SK-N-SH (cell line): Measurements from ENCODE around the gene USP13. TPM values are rescaled to one million over a fixed set of nuclear protein-coding genes. Genes with fewer than 3 reads are reported as not detected.

Source experiments
- CTCF ChIA-PET: fragments of 300-600, 350-600 bp; formaldehyde crosslinking; extraction: SDS; loops from one replicate; lab custom pipeline; 2021; lab: Yijun Ruan, JAX
- POLR2A ChIA-PET: fragments of 350-600 bp; sonication (Branson Sonifier 250); formaldehyde crosslinking; extraction: SDS; loops from one replicate; lab custom pipeline; 2020; ENCODE audit warnings: antibody characterized with exemption, inconsistent platforms; lab: Yijun Ruan, JAX
- DNase-seq: peaks from one replicate; pipeline ENCODE4 v3.0.0; 2012
- H2AFZ ChIP-seq: fragments of 200-600 bp; sonication (generic); 2 replicates; pipeline ENCODE4 v1.8.1; 2016; ENCODE audit warnings: antibody characterized with exemption, mild to moderate bottlenecking, low read depth
- H3F3A ChIP-seq: fragments of 200-600 bp; sonication (generic); replicated peaks from 2 replicates; pipeline ENCODE3; 2016; ENCODE audit warnings: antibody characterized with exemption, mild to moderate bottlenecking; ENCODE audit not compliant: insufficient read depth
- H3K27ac ChIP-seq, 2 experiments: fragments of 200-500 bp in 1 of 2; fragments of 200-600 bp in 1 of 2; sonication (Bioruptor generic) in 1 of 2; sonication (generic), shearing (Covaris generic) in 1 of 2; 2 replicates each; pipeline versions ENCODE4 v1.5.1 to v1.6.1; 2014 to 2016; ENCODE audit warnings: low read depth in 2 of 2, inconsistent platforms in 1 of 2, low read length in 1 of 2, mild to moderate bottlenecking in 1 of 2, mixed read lengths in 1 of 2
- H3K27me3 ChIP-seq: fragments of 200-600 bp; sonication (generic), shearing (Covaris generic); 2 replicates; pipeline ENCODE4 v1.6.1; 2016; ENCODE audit warnings: mixed run types; ENCODE audit not compliant: insufficient read depth
- H3K36me3 ChIP-seq, 2 experiments: fragments of 200-500 bp in 1 of 2; fragments of 200-600 bp in 1 of 2; sonication (Bioruptor generic) in 1 of 2; sonication (generic) in 1 of 2; replicated peaks in 1 of 2; 2 replicates each; pipeline versions ENCODE3 to v1.5.1; 2014 to 2016; ENCODE audit warnings: low read length in 1 of 2, mild to moderate bottlenecking in 1 of 2; ENCODE audit not compliant: insufficient read depth in 2 of 2, control insufficient read depth in 1 of 2
- H3K4me1 ChIP-seq, 2 experiments: fragments of 200-500 bp in 1 of 2; fragments of 200-600 bp in 1 of 2; sonication (Bioruptor generic) in 1 of 2; sonication (generic), shearing (Covaris generic) in 1 of 2; 2 replicates each; pipeline versions ENCODE4 v1.5.1 to v1.6.1; 2014 to 2016; ENCODE audit warnings: low read depth in 1 of 2, low read length in 1 of 2, mixed run types in 1 of 2; ENCODE audit not compliant: insufficient read depth in 2 of 2, control insufficient read depth in 1 of 2
- H3K4me2 ChIP-seq: fragments of 200-600 bp; sonication (generic), shearing (Covaris generic); 2 replicates; pipeline ENCODE4 v1.6.1; 2017; ENCODE audit warnings: mixed run types
- H3K4me3 ChIP-seq, 2 experiments: fragments of 200-500 bp in 1 of 2; fragments of 200-600 bp in 1 of 2; sonication (Bioruptor generic) in 1 of 2; sonication (generic), shearing (Covaris generic) in 1 of 2; 2 replicates each; pipeline versions ENCODE4 v1.5.1 to v1.8.1; 2014 to 2016; ENCODE audit warnings: low read depth in 2 of 2, inconsistent platforms in 1 of 2, low read length in 1 of 2, mild to moderate bottlenecking in 1 of 2, mixed read lengths in 1 of 2, moderate library complexity in 1 of 2
- H3K79me2 ChIP-seq: fragments of 200-600 bp; sonication (generic); 2 replicates; pipeline ENCODE4 v1.8.1; 2017; ENCODE audit warnings: mild to moderate bottlenecking; ENCODE audit not compliant: insufficient read depth
- H3K9ac ChIP-seq: fragments of 200-600 bp; sonication (generic); 2 replicates; pipeline ENCODE4 v1.6.1; 2017; ENCODE audit warnings: mixed run types
- H3K9me2 ChIP-seq: fragments of 200-600 bp; sonication (generic); 2 replicates; pipeline ENCODE4 v1.6.1; 2017; ENCODE audit warnings: mixed run types
- H3K9me3 ChIP-seq: fragments of 200-600 bp; sonication (generic); 2 replicates; pipeline ENCODE4 v1.6.1; 2017; ENCODE audit warnings: mixed run types, mild to moderate bottlenecking, moderate library complexity
- H4K20me1 ChIP-seq: fragments of 200-600 bp; sonication (generic); 2 replicates; pipeline ENCODE4 v1.6.1; 2017; ENCODE audit warnings: mild to moderate bottlenecking, mixed run types; ENCODE audit not compliant: insufficient read depth
- CTCF ChIP-seq: fragments of 200-600 bp; sonication (generic); IDR thresholded peaks from 2 replicates; pipeline ENCODE4 v1.6.1; 2017; ENCODE audit warnings: antibody characterized with exemption, mild to moderate bottlenecking, moderate library complexity
- ELF1 ChIP-seq: IDR thresholded peaks from 2 replicates; pipeline ENCODE4 v1.4.0; 2012
- EP300 ChIP-seq, 2 experiments: IDR thresholded peaks; 2 replicates each; pipeline versions ENCODE4 v1.4.0 to v1.6.1; 2012; ENCODE audit warnings: borderline replicate concordance in 1 of 2, low read depth in 1 of 2, low read length in 1 of 2
- EZH2phosphoT487 ChIP-seq: fragments of 200-600 bp; sonication (generic); IDR thresholded peaks from 2 replicates; pipeline ENCODE4 v1.6.1; 2017; ENCODE audit warnings: low read depth, mixed run types, mild to moderate bottlenecking, antibody characterized with exemption, moderate library complexity, borderline replicate concordance
- FOXJ3 ChIP-seq: sonication (generic); formaldehyde crosslinking; IDR thresholded peaks from 2 replicates; pipeline ENCODE4 v1.5.1; 2020; ENCODE audit warnings: mild to moderate bottlenecking, missing genetic modification reagents
- FOXM1 ChIP-seq: IDR thresholded peaks from 2 replicates; pipeline ENCODE4 v1.4.0; 2012; ENCODE audit warnings: low read depth, mild to moderate bottlenecking
- GATA2 ChIP-seq: sonication (generic); formaldehyde crosslinking; IDR thresholded peaks from 2 replicates; pipeline ENCODE4 v1.5.0; 2020; ENCODE audit warnings: mild to moderate bottlenecking, missing genetic modification reagents
- MXI1 ChIP-seq: IDR thresholded peaks from 2 replicates; pipeline ENCODE4 v1.6.1; 2012; ENCODE audit warnings: mild to moderate bottlenecking, low read depth, low read length, improper control_type of control experiment
- POLR2AphosphoS5 ChIP-seq: IDR thresholded peaks from 2 replicates; pipeline ENCODE4 v1.6.1; 2012; ENCODE audit warnings: low read depth, low read length
- RCOR1 ChIP-seq: fragments of 150-350 bp; IDR thresholded peaks from 2 replicates; pipeline ENCODE4 v1.6.1; 2017; ENCODE audit warnings: antibody characterized with exemption, low read length
- RXRA ChIP-seq: IDR thresholded peaks from 2 replicates; pipeline ENCODE4 v1.4.0; 2012; ENCODE audit warnings: low read depth, mild to moderate bottlenecking, borderline replicate concordance
- SIN3A ChIP-seq: IDR thresholded peaks from 2 replicates; pipeline ENCODE4 v1.6.1; 2012; ENCODE audit warnings: low read depth, mild to moderate bottlenecking, low read length, moderate library complexity, borderline replicate concordance
- TEAD4 ChIP-seq: IDR thresholded peaks from 2 replicates; pipeline ENCODE4 v1.4.0; 2012; ENCODE audit warnings: mild to moderate bottlenecking, borderline replicate concordance; ENCODE audit not compliant: insufficient read depth
- WGBS: methylation state at CpG from one replicate; pipeline ENCODE4 v1.1.6; 2017; ENCODE audit warnings: low lambda C conversion rate; 5-methylcytosine and 5-hydroxymethylcytosine counted together
- polyA plus RNA-seq, 3 experiments: library from polyadenylated mRNA; depleted of rRNA; stranded (reverse); fragments of >200 nt; gene quantifications; 2 replicates each; pipeline ENCODE4 v1.2.3, GENCODE V29; 2012
- TF ChIP-seq, protein P1 (sequence below): IDR thresholded peaks from 2 replicates; pipeline ENCODE4; 2012
- TF ChIP-seq, protein P2 (sequence below): fragments of 150-350 bp; IDR thresholded peaks from 2 replicates; pipeline ENCODE4 v1.6.1; 2017; ENCODE audit warnings: antibody characterized with exemption, low read length, low read depth, borderline replicate concordance
- TF ChIP-seq, protein P3 (sequence below): IDR thresholded peaks from 2 replicates; pipeline ENCODE4 v1.4.0; 2012; ENCODE audit warnings: low read depth

The USP13 gene
- polyA plus RNA-seq, 1 of the 3 experiments (the other 2 are of a cell fraction) = 8.2 TPM

DNA sequence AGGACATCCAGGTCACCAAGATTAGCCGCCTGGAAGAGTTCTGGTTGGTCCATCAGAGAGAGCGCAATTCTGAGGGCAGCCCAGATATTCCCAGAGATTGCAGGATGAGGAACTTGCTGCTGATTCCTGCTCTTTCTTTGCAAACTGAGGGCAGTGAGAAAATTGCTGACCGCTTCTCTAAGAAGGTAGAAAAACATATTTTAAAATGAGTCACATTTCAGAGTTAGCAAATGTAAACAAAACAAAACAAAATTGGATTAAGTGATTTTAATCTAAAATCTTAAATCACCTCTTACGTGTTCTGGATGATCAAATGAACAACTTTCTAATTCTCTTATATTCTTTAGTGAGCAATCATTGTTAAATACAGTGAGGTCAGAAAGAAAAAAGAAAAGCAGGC, 149.0 kb downstream of the USP13 start:
- no peak overlapping the region for H3K4me3 ChIP-seq
- H3K27ac ChIP-seq = peak overlapping the region in 1 of 2 experiments; percentile 39; a peak in 1 of 4 replicates
- H3K9me3 ChIP-seq = no peaks in the 10 kb centered on the region
- H2AFZ ChIP-seq = no peak overlapping the region; the same call in 1 of the 2 replicates
- TF ChIP-seq FOXJ3 (no peak), FOXM1 (no peak), EP300 (IDR thresholded peaks at IDR 0.05; ENCODE audit: borderline replicate concordance in 1 of 2, low read depth in 1 of 2, low read length in 1 of 2) (no peak), RCOR1 (no peak), RXRA (no peak), GATA2 (CRISPR knock-in tag) (no peak), EZH2phosphoT487 (no peak), CTCF (no peak), TEAD4 (no peak), MXI1 (no peak)
- TF ChIP-seq, protein P1, sequence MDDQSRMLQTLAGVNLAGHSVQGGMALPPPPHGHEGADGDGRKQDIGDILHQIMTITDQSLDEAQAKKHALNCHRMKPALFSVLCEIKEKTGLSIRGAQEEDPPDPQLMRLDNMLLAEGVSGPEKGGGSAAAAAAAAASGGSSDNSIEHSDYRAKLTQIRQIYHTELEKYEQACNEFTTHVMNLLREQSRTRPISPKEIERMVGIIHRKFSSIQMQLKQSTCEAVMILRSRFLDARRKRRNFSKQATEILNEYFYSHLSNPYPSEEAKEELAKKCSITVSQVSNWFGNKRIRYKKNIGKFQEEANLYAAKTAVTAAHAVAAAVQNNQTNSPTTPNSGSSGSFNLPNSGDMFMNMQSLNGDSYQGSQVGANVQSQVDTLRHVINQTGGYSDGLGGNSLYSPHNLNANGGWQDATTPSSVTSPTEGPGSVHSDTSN = no peak
- TF ChIP-seq, protein P2, sequence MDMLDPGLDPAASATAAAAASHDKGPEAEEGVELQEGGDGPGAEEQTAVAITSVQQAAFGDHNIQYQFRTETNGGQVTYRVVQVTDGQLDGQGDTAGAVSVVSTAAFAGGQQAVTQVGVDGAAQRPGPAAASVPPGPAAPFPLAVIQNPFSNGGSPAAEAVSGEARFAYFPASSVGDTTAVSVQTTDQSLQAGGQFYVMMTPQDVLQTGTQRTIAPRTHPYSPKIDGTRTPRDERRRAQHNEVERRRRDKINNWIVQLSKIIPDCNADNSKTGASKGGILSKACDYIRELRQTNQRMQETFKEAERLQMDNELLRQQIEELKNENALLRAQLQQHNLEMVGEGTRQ = no peak
- TF ChIP-seq, protein P3, sequence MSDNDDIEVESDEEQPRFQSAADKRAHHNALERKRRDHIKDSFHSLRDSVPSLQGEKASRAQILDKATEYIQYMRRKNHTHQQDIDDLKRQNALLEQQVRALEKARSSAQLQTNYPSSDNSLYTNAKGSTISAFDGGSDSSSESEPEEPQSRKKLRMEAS = no peak
- WGBS = 83% methylated on average over 4 of the region's 4 CpGs
- H4K20me1 ChIP-seq = no peaks in the 10 kb centered on the region
- no peaks in the 10 kb centered on the region for H3K79me2 ChIP-seq
- H3F3A ChIP-seq = peaks cover 6% of the 10 kb centered on the region
- no peak for DNase-seq
- no peak overlapping the region for H3K9ac ChIP-seq
- H3K4me2 ChIP-seq = 0 out of 2 replicates have a peak overlapping the region, but pooled peaks have one; percentile 13
- no peaks in the 10 kb centered on the region for H3K27me3 ChIP-seq
- H3K36me3 ChIP-seq = no peaks in the 10 kb centered on the region
- CTCF ChIA-PET = interaction anchor here (6.2 kb wide), 1 partner anchor 9 kb away, joined by 31 read pairs; no protein-coding TSS in a partner anchor
- no peaks in the 10 kb centered on the region for H3K9me2 ChIP-seq
- H3K4me1 ChIP-seq = peaks cover 0 to 9% of the 10 kb centered on the region in 2 experiments; a peak in 2 of 4 replicates
- POLR2A ChIA-PET = no interaction called here

- CTCF ChIA-PET = no interaction called here
- TF ChIP-seq SIN3A = no peak
- TF ChIP-seq POLR2AphosphoS5 = no peak
- no peak for TF ChIP-seq ELF1
- Histone ChIP-seq H3K9me3 (no peaks in the 10 kb centered on the region), H3K4me1 (peaks cover 0 to 9% of the 10 kb centered on the region in 2 experiments; a peak in 2 of 4 replicates), H3K27ac (no peak overlapping the region; a peak in 1 of 4 replicates), H3K27me3 (no peaks in the 10 kb centered on the region), H2AFZ (no peak overlapping the region), H3K79me2 (no peaks in the 10 kb centered on the region), H3K4me3 (no peak overlapping the region), H4K20me1 (no peaks in the 10 kb centered on the region), H3K9ac (no peak overlapping the region), H3K4me2 (no peak overlapping the region), H3K9me2 (no peaks in the 10 kb centered on the region), H3K36me3 (no peaks in the 10 kb centered on the region), H3F3A (peaks cover 6% of the 10 kb centered on the region)
- whole genome bisulfite sequencing = 91% methylated on average over 5 of the region's 5 CpGs
- no peak for DNase-seq
- POLR2A ChIA-PET = no interaction called here
Measured at GRCh38 chr3:179806177-179806576, 153.3 kb downstream of the USP13 start.
